ENCODE measurements around the gene MVB12B.

Gene MVB12B

DNA sequence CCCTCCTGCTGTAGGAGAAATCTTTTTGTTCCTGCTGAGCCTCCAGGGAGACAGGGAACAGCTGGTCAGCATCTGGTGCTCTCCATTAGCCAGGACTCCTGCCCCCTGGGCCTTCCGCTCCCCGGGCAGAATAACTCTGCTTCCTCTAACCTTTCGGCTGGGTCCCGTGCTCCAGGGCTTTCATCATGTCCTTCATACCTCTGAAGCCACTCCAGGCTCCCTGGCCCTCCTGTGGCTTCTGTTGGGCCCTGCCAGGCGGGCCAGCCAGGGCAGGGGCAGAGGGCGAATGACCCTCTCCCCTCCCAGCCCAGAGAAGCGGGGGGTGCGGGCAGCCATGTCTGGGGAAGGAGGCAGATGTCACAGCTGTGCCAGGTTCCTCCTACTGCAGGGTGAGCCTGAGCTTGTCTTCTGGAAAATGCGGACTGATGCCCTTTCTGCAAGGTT is 205.4 kb downstream of the MVB12B start:
- Histone ChIP-seq H3K4me3 (no peak overlapping the region), H3K27me3 (peaks cover 0 to 49% of the 10 kb centered on the region in 2 donors), H3K36me3 (no peaks in the 10 kb centered on the region), H3K4me1 (no peaks in the 10 kb centered on the region), H3K27ac (no peak overlapping the region), H3K9me3 (no peaks in the 10 kb centered on the region)
- no peak for DNase-seq
- intact Hi-C loops (cut with DNase I; ENCODE audit: low total_unique reads): no loop called here
- TF ChIP-seq, protein P1, sequence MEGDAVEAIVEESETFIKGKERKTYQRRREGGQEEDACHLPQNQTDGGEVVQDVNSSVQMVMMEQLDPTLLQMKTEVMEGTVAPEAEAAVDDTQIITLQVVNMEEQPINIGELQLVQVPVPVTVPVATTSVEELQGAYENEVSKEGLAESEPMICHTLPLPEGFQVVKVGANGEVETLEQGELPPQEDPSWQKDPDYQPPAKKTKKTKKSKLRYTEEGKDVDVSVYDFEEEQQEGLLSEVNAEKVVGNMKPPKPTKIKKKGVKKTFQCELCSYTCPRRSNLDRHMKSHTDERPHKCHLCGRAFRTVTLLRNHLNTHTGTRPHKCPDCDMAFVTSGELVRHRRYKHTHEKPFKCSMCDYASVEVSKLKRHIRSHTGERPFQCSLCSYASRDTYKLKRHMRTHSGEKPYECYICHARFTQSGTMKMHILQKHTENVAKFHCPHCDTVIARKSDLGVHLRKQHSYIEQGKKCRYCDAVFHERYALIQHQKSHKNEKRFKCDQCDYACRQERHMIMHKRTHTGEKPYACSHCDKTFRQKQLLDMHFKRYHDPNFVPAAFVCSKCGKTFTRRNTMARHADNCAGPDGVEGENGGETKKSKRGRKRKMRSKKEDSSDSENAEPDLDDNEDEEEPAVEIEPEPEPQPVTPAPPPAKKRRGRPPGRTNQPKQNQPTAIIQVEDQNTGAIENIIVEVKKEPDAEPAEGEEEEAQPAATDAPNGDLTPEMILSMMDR (IDR thresholded peaks at IDR 0.05): no peak

DNA sequence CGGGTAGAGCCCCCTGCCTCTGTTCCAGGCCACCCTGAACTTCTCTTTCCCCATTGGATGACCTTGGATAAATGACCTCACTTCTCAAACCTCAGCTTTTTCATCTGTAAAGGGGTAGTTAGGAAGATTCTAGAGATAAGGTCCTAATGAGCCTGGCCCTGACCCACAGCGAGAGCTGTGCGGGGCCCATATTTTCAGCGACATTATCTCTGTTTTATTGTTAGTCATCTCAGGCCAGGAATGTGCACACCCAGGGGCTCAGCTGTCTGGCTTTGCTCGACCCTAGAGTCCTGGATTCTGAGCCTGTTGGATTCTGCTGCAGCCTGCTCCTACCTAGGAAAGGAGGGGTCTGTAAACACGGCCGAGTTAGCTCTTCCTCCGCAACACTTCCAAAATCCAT is 205.9 kb downstream of the MVB12B start:
- Histone ChIP-seq H3K4me1 (no peaks in the 10 kb centered on the region), H3K4me3 (no peak overlapping the region), H3K27me3 (peaks cover 0 to 50% of the 10 kb centered on the region in 2 donors), H3K9me3 (no peaks in the 10 kb centered on the region), H3K36me3 (no peaks in the 10 kb centered on the region), H3K27ac (no peak overlapping the region)
- no peak for DNase-seq
- intact Hi-C loops (cut with DNase I; ENCODE audit: low total_unique reads): no loop called here
- TF ChIP-seq, protein P1 (IDR thresholded peaks at IDR 0.05): no peak

DNA sequence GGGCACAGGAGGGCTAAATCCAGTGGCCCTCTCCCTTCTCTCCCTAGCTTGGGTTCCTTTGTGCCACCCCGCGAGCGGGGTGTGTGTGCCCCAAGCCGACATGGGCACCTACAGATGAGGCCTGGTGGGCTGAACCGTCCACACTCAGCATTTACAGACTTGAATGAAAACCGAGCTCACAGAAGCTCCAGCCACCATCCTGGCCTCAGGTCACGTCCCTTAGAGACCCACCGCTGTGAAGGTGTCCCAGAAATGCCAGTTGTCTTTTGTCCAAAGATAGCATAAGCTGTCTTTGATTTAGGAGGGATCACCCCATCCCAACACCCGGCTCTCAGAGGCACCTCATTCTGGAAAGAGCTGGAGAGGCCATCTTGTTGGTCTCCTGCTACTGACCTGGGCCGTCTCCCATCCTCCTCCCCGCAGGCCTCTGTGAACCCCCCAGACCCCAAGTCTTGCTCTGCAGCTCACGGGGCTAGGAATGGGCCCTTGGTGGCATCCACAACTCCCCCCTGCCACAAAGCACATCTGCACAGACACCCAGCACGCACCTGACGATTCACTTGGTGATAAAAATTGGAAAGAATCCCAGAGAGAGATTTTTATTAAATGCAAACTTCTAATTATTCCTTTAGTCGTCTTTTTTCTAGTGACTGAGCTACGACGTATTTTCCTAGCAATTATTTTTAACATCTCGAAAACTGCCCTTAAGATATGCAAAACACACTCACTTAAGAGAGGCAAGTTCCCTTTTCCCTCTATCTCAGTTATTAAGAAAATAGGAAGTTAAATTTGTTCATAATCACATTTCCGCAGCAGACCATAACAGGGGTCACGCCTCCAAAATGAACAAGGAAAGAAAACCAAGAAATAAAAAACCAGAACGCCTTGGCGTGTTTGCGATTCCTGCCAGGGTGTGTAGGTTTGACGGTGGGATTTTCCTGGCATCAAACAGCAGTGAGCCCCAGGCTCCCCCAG is 206.6 kb downstream of the MVB12B start:
- no peaks in the 10 kb centered on the region for H3K4me1 ChIP-seq
- no peaks in the 10 kb centered on the region for H3K9me3 ChIP-seq
- no peak overlapping the region for H3K27ac ChIP-seq
- H3K36me3 ChIP-seq: no peaks in the 10 kb centered on the region
- TF ChIP-seq, protein P1 (IDR thresholded peaks at IDR 0.05): no peak
- no peak for DNase-seq
- no peak overlapping the region for H3K4me3 ChIP-seq
- H3K27me3 ChIP-seq: peaks cover 0 to 56% of the 10 kb centered on the region in 2 donors
- intact Hi-C loops (cut with DNase I; ENCODE audit: low total_unique reads): no loop called here

DNA sequence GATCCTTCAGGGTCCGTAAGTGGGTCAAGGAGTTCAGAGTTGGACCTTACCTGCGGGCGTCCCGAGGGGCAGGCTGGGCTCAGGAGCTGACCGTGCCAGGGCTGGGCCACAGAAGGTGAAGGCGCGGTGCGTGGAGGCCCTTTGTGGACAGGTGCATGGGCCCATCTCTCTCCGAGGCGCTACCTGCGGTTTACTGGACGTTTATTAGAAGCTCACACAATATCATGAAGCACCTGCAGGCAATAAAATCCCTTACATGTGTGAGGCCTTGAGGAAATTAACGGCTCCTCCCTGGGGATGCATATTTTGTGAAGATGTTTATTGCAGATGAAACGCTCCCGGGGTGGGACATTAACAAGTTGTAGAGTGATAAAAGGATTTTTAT is 207.3 kb downstream of the MVB12B start:
- no peak for DNase-seq
- intact Hi-C loops (cut with DNase I; ENCODE audit: low total_unique reads): no loop called here
- TF ChIP-seq, protein P1 (IDR thresholded peaks at IDR 0.05): no peak
- no peaks in the 10 kb centered on the region for H3K9me3 ChIP-seq
- no peak overlapping the region for H3K27ac ChIP-seq
- H3K36me3 ChIP-seq: no peaks in the 10 kb centered on the region
- no peak overlapping the region for H3K4me3 ChIP-seq
- H3K27me3 ChIP-seq: peaks cover 0 to 62% of the 10 kb centered on the region in 2 donors
- no peaks in the 10 kb centered on the region for H3K4me1 ChIP-seq

DNA sequence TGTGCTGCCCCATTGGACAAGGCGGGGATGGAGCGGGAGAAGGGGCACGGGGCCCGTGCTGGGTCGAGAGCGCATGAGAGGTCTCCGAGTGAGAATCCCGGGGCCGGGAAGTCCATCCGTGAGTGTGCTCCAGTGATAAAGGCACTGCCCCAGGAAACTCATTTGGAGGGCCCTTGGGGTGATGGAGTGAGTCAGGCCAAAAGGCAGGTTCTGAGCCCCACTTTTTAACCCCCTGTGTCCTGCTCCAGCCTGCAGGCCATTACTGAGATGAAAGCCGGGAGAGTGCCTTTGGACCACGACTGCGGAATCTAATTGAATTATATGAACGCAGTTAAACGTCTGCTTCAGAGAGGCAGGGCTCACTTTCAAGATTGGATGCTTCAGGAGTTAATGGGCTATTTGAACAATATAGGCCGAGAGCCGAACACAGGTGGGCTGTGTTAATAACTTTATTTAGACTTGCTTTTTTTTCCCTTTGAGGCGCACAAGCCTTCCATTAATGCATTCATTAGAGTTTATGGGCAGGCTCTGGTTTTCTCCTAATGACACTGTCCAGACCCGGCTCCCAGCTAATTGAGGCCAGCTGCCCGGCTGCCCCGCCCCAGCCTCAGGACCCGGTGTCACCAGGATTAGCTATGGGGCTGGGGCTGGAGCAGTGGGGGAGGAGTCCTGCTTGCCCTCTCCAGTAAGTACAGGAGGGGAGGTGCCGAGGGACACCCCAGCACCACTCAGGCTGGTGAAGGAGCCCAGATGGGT is 208.0 kb downstream of the MVB12B start:
- Histone ChIP-seq H3K9me3 (no peaks in the 10 kb centered on the region), H3K27me3 (peaks cover 0 to 66% of the 10 kb centered on the region in 2 donors), H3K27ac (no peak overlapping the region), H3K4me1 (no peaks in the 10 kb centered on the region), H3K36me3 (no peaks in the 10 kb centered on the region), H3K4me3 (no peak overlapping the region)
- no peak for DNase-seq
- intact Hi-C loops (cut with DNase I; ENCODE audit: low total_unique reads): no loop called here
- TF ChIP-seq, protein P1 (IDR thresholded peaks at IDR 0.05): no peak
